ENCODE results near the gene FAM170B.

Gene FAM170B

GRCh38 chr10:49117376-49118070, 16.3 kb downstream of the FAM170B start:
- Histone ChIP-seq H4K20me1 (ENCODE audit: control insufficient read depth, insufficient read depth, low read depth, low read length) (no peaks in the 10 kb centered on the region), H3K4me2 (ENCODE audit: low read length) (no peak overlapping the region), H3K9me3 (ENCODE audit: control insufficient read depth, insufficient read depth, low read length) (no peaks in the 10 kb centered on the region), H3K4me3 (ENCODE audit: low read length) (no peak overlapping the region), H3K4me1 (ENCODE audit: control insufficient read depth, low read length) (no peaks in the 10 kb centered on the region), H3F3A (ENCODE audit: control insufficient read depth, insufficient read depth) (no peaks in the 10 kb centered on the region), H3K27ac (ENCODE audit: low read depth, low read length) (no peak overlapping the region), H3K79me2 (ENCODE audit: control insufficient read depth, low read length) (no peaks in the 10 kb centered on the region), H3K27me3 (ENCODE audit: control insufficient read depth, low read length) (peaks cover 19% of the 10 kb centered on the region), H3K9me2 (replicated peaks; ENCODE audit: control insufficient read depth, low read length) (no peaks in the 10 kb centered on the region), H3K36me3 (ENCODE audit: control insufficient read depth, low read length) (no peaks in the 10 kb centered on the region)
- no peak for TF ChIP-seq EZH2phosphoT487 (IDR thresholded peaks at IDR 0.05; ENCODE audit: borderline replicate concordance, low read length)
- TF ChIP-seq, protein P1, sequence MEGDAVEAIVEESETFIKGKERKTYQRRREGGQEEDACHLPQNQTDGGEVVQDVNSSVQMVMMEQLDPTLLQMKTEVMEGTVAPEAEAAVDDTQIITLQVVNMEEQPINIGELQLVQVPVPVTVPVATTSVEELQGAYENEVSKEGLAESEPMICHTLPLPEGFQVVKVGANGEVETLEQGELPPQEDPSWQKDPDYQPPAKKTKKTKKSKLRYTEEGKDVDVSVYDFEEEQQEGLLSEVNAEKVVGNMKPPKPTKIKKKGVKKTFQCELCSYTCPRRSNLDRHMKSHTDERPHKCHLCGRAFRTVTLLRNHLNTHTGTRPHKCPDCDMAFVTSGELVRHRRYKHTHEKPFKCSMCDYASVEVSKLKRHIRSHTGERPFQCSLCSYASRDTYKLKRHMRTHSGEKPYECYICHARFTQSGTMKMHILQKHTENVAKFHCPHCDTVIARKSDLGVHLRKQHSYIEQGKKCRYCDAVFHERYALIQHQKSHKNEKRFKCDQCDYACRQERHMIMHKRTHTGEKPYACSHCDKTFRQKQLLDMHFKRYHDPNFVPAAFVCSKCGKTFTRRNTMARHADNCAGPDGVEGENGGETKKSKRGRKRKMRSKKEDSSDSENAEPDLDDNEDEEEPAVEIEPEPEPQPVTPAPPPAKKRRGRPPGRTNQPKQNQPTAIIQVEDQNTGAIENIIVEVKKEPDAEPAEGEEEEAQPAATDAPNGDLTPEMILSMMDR (IDR thresholded peaks at IDR 0.05; ENCODE audit: low read depth, low read length, poor library complexity, severe bottlenecking): no peak

GRCh38 chr10:49116509-49117375, 17.1 kb downstream of the FAM170B start:
- Histone ChIP-seq H3F3A (ENCODE audit: control insufficient read depth, insufficient read depth) (no peaks in the 10 kb centered on the region), H3K9me2 (replicated peaks; ENCODE audit: control insufficient read depth, low read length) (no peaks in the 10 kb centered on the region), H4K20me1 (ENCODE audit: control insufficient read depth, insufficient read depth, low read depth, low read length) (no peaks in the 10 kb centered on the region), H3K4me1 (ENCODE audit: control insufficient read depth, low read length) (no peaks in the 10 kb centered on the region), H3K27ac (ENCODE audit: low read depth, low read length) (no peak overlapping the region), H3K4me3 (ENCODE audit: low read length) (no peak overlapping the region), H3K4me2 (ENCODE audit: low read length) (no peak overlapping the region), H3K36me3 (ENCODE audit: control insufficient read depth, low read length) (no peaks in the 10 kb centered on the region), H3K27me3 (ENCODE audit: control insufficient read depth, low read length) (peaks cover 19% of the 10 kb centered on the region), H3K9me3 (ENCODE audit: control insufficient read depth, insufficient read depth, low read length) (no peaks in the 10 kb centered on the region), H3K79me2 (ENCODE audit: control insufficient read depth, low read length) (no peaks in the 10 kb centered on the region)
- TF ChIP-seq EZH2phosphoT487 (IDR thresholded peaks at IDR 0.05; ENCODE audit: borderline replicate concordance, low read length): no peak
- TF ChIP-seq, protein P1 (IDR thresholded peaks at IDR 0.05; ENCODE audit: low read depth, low read length, poor library complexity, severe bottlenecking): no peak

DNA sequence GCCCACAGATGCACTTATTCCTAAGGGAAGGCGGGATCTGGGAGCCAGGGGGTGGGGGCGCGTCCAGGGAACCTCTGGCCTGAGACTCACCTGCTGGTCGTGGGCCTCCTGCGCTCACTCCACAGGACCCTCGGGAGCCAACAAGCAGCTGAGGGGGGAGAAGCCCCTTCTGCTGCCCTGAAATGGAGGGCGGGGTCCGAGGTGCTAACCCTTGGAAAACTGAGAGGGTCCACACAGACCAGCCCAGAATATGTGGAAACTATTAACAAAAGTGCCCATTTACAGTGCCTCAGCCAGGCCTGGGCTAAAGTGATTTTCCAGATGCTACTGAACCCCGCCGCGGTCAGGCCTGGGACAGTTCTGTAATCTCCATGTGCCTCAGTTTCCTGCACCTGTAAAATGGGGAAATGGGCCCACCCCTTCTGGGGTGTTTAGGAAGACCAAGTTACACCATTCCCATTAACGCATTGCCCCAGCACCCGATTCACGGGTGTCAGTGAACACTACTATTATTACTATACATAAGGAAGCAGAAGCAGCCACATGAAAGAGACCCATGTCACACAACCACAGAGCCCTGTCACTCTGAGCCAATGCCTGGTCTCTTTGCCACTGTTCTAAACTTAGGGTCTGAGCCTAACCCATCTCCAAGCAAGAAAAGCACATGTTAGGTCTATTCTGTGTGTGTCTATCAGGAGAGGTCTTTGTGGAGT, 17.9 kb downstream of the FAM170B start:
- TF ChIP-seq, protein P1 (IDR thresholded peaks at IDR 0.05; ENCODE audit: low read depth, low read length, poor library complexity, severe bottlenecking): no peak
- no peak for TF ChIP-seq EZH2phosphoT487 (IDR thresholded peaks at IDR 0.05; ENCODE audit: borderline replicate concordance, low read length)
- no peaks in the 10 kb centered on the region for H3K79me2 ChIP-seq (ENCODE audit: control insufficient read depth, low read length)
- no peaks in the 10 kb centered on the region for H3F3A ChIP-seq (ENCODE audit: control insufficient read depth, insufficient read depth)
- no peak overlapping the region for H3K4me2 ChIP-seq (ENCODE audit: low read length)
- H3K9me3 ChIP-seq (ENCODE audit: control insufficient read depth, insufficient read depth, low read length): no peaks in the 10 kb centered on the region
- no peaks in the 10 kb centered on the region for H4K20me1 ChIP-seq (ENCODE audit: control insufficient read depth, insufficient read depth, low read depth, low read length)
- H3K4me1 ChIP-seq (ENCODE audit: control insufficient read depth, low read length): no peaks in the 10 kb centered on the region
- no peak overlapping the region for H3K27ac ChIP-seq (ENCODE audit: low read depth, low read length)
- H3K36me3 ChIP-seq (ENCODE audit: control insufficient read depth, low read length): no peaks in the 10 kb centered on the region
- no peaks in the 10 kb centered on the region for H3K9me2 ChIP-seq (replicated peaks; ENCODE audit: control insufficient read depth, low read length)
- no peak overlapping the region for H3K4me3 ChIP-seq (ENCODE audit: low read length)
- peaks cover 19% of the 10 kb centered on the region for H3K27me3 ChIP-seq (ENCODE audit: control insufficient read depth, low read length)
